ENCODE measurements around the gene ATP2A2.
"Not testable (repeated sequence)": the region's sequence is repeated elsewhere in the genome, so short reads cannot be mapped to it uniquely, and the experiment has no call there.

The ATP2A2 gene

DNA sequence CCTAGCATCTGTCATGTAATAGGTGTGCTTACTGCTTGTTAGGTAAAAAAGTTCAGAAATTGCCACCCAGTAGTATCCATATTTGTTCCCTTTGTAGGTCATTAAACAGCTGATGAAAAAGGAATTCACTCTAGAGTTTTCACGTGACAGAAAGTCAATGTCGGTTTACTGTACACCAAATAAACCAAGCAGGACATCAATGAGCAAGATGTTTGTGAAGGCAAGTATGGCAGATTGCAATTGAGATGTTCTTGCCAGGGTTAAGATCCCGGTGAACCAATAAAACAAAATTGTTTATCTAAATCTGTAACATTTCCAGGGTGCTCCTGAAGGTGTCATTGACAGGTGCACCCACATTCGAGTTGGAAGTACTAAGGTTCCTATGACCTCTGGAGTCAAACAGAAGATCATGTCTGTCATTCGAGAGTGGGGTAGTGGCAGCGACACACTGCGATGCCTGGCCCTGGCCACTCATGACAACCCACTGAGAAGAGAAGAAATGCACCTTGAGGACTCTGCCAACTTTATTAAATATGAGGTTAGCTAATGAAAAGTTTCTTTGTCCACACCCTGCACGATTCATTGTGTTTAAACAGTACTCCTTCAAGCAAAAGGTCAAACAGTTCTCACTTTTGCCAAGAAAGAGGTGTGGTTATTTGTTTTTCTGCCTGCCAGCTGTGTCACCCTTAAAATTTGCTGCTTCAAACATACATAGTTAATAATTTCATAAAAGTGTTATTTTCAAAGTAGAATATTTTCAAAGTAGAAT lies 58.3 kb downstream of the ATP2A2 start:
- no peak for TF ChIP-seq Cebpa-rat (IDR thresholded peaks at IDR 0.05)
- Histone ChIP-seq H3K36me3 (peaks cover 100% of the 10 kb centered on the region in 11 experiments), H3K4me2 (no peak overlapping the region), H3K9ac (no peak overlapping the region), H3K9me3 (replicated peaks in 1 of 11) (no peaks in the 10 kb centered on the region), H3K27ac (no peak overlapping the region), H3K4me1 (peaks cover 6 to 24% (median 12%) of the 10 kb centered on the region in 10 experiments), H3K27me3 (no peaks in the 10 kb centered on the region), H3K4me3 (no peak overlapping the region), H4K20me1 (peaks cover 23 to 99% (median 56%) of the 10 kb centered on the region in 11 experiments; a peak in 19 of 22 replicates)

DNA sequence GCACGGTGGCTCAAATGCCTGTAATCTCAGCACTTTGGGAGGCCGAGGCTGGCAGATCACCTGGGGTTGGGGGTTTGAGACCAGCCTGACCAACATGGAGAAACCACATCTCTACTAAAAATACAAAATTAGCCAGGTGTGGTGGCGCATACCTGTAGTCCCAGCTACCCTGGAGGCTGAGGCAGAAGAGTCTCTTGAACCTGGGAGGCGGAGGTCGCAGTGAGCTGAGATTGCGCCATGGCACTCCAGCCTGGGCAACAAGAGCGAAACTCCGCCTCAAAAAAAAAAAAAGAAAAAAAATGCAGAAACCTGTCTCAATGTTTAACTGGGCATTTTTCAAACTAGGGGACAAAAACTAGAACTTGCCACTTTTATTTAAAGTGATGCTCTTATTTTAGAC lies 59.2 kb downstream of the ATP2A2 start:
- peaks cover 15 to 33% (median 21%) of the 10 kb centered on the region in 10 experiments for H3K4me1 ChIP-seq
- H3K4me2 ChIP-seq; H3K9me3 ChIP-seq (replicated peaks in 1 of 11); H3K27me3 ChIP-seq; H3K9ac ChIP-seq; H3K4me3 ChIP-seq; H3K27ac ChIP-seq: not testable (repeated sequence)
- peaks cover 23 to 99% (median 60%) of the 10 kb centered on the region in 11 experiments; a peak in 18 of 22 replicates for H4K20me1 ChIP-seq
- H3K36me3 ChIP-seq = peaks cover 100% of the 10 kb centered on the region in 11 experiments

DNA sequence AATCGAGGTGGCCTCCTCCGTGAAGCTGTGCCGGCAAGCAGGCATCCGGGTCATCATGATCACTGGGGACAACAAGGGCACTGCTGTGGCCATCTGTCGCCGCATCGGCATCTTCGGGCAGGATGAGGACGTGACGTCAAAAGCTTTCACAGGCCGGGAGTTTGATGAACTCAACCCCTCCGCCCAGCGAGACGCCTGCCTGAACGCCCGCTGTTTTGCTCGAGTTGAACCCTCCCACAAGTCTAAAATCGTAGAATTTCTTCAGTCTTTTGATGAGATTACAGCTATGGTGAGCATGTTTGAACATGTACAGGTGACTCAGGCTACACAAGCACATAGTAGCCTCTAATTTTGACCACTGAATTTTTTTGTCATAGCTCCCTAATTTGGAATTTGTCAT lies 59.7 kb downstream of the ATP2A2 start:
- H3K9ac ChIP-seq = no peak overlapping the region; a peak in 1 of 22 replicates
- H3K27ac ChIP-seq = no peak overlapping the region
- no peaks in the 10 kb centered on the region for H3K27me3 ChIP-seq
- H3K4me2 ChIP-seq = no peak overlapping the region
- no peak overlapping the region for H3K4me3 ChIP-seq
- peaks cover 19 to 37% (median 26%) of the 10 kb centered on the region in 10 experiments for H3K4me1 ChIP-seq
- peaks cover 23 to 99% (median 58%) of the 10 kb centered on the region in 11 experiments; a peak in 18 of 22 replicates for H4K20me1 ChIP-seq
- no peaks in the 10 kb centered on the region for H3K9me3 ChIP-seq (replicated peaks in 1 of 11)
- H3K36me3 ChIP-seq = peaks cover 98 to 100% (median 100%) of the 10 kb centered on the region in 11 experiments
- no peak for TF ChIP-seq Cebpa-rat (IDR thresholded peaks at IDR 0.05)

DNA sequence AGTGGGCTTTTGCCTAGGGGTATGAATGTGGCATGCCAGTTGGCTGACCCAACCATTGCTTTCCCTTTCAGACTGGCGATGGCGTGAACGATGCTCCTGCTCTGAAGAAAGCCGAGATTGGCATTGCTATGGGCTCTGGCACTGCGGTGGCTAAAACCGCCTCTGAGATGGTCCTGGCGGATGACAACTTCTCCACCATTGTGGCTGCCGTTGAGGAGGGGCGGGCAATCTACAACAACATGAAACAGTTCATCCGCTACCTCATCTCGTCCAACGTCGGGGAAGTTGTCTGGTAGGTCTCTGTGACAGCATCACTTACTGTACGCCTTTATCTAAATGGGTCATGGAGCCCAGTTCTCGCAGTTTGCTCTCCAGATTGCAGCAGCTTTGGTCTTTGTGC lies 61.1 kb downstream of the ATP2A2 start:
- H3K27ac ChIP-seq = 0 out of 22 replicates have a peak overlapping the region, but pooled peaks of 1 of the 11 experiments have one; percentile 1
- peaks cover 16 to 90% (median 45%) of the 10 kb centered on the region in 11 experiments; a peak in 18 of 22 replicates for H4K20me1 ChIP-seq
- H3K9ac ChIP-seq = no peak overlapping the region
- TF ChIP-seq Cebpa-rat (IDR thresholded peaks at IDR 0.05) = no peak
- H3K36me3 ChIP-seq = peaks cover 95 to 100% (median 99%) of the 10 kb centered on the region in 11 experiments
- no peak overlapping the region for H3K4me2 ChIP-seq
- no peaks in the 10 kb centered on the region for H3K27me3 ChIP-seq
- H3K9me3 ChIP-seq (replicated peaks in 1 of 11) = no peaks in the 10 kb centered on the region
- H3K4me1 ChIP-seq = peaks cover 30 to 51% (median 38%) of the 10 kb centered on the region in 10 experiments
- H3K4me3 ChIP-seq = no peak overlapping the region

DNA sequence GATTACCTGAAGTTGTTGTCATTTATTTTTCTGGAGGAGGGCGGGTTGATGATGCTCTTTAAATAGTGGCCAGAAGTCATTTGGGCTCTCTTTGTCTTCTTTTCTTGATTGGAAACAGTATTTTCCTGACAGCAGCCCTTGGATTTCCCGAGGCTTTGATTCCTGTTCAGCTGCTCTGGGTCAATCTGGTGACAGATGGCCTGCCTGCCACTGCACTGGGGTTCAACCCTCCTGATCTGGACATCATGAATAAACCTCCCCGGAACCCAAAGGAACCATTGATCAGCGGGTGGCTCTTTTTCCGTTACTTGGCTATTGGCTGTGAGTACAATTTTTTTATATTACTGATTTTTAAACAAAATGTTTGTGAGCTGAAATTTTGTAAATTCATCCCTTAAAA lies 62.1 kb downstream of the ATP2A2 start:
- Histone ChIP-seq H3K9ac (no peak overlapping the region; a peak in 1 of 22 replicates), H3K9me3 (replicated peaks in 1 of 11) (no peaks in the 10 kb centered on the region), H3K4me3 (no peak overlapping the region), H3K4me1 (peaks cover 40 to 61% (median 48%) of the 10 kb centered on the region in 10 experiments), H3K4me2 (peak overlapping the region in 2 of 11 experiments; percentile 74 to 79; a peak in 4 of 22 replicates), H3K36me3 (peaks cover 94 to 100% (median 98%) of the 10 kb centered on the region in 11 experiments), H4K20me1 (peaks cover 10 to 90% (median 36%) of the 10 kb centered on the region in 11 experiments; a peak in 16 of 22 replicates), H3K27ac (peak overlapping the region in 3 of 11 experiments; percentile 0 to 19 (median 9); a peak in 2 of 22 replicates), H3K27me3 (no peaks in the 10 kb centered on the region)
- TF ChIP-seq Cebpa-rat (IDR thresholded peaks at IDR 0.05) = no peak

DNA sequence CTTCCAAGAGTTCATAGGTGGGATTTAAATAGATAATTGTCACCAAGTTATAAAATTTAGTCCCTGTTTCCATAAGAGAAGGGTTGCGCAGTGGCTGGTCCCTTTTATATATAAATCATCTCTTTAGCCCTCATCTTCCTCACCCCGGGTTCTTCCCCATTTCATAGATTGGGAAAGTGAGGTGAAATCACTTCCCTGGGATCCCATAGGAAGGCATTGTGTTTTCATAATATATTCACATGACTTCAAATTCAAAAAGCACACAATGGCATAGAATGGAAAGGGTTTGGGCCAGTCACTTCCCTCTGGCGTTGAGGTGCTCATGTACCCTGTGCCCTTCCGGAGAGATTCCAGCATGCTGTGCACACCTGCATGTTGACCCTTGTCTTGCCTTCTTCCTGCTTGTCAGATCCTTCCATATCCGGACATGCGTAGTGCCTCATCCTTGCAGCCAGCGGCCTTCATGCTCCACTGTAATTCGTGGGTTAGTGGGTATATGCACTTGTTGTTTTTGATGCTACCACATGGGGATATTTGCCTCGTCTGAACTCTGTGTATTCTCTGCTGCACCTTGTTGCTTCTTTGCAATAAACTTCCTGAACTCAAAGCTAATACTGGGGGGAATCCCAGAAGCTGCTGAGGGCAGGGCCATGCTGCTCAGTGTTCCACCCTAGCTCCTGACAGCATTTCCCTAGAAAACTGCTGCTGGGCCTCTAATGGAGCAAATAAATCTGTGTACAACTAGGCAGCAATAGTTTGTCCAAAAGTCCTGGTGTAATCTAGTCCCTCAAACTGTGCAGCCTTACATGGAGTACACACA lies 62.9 kb downstream of the ATP2A2 start:
- Histone ChIP-seq H3K4me3 (no peak overlapping the region), H3K4me1 (peaks cover 48 to 69% (median 56%) of the 10 kb centered on the region in 10 experiments), H4K20me1 (peaks cover 10 to 90% (median 35%) of the 10 kb centered on the region in 11 experiments; a peak in 19 of 22 replicates), H3K27ac (peak overlapping the region in 4 of 11 experiments; percentile 6 to 80 (median 68); a peak in 5 of 22 replicates), H3K36me3 (peaks cover 86 to 100% (median 98%) of the 10 kb centered on the region in 11 experiments), H3K27me3 (no peaks in the 10 kb centered on the region), H3K9me3 (replicated peaks in 1 of 11) (no peaks in the 10 kb centered on the region), H3K9ac (no peak overlapping the region), H3K4me2 (peak overlapping the region in 10 of 11 experiments; percentile 73 to 89 (median 80); a peak in 18 of 22 replicates)
- no peak for TF ChIP-seq Cebpa-rat (IDR thresholded peaks at IDR 0.05)

DNA sequence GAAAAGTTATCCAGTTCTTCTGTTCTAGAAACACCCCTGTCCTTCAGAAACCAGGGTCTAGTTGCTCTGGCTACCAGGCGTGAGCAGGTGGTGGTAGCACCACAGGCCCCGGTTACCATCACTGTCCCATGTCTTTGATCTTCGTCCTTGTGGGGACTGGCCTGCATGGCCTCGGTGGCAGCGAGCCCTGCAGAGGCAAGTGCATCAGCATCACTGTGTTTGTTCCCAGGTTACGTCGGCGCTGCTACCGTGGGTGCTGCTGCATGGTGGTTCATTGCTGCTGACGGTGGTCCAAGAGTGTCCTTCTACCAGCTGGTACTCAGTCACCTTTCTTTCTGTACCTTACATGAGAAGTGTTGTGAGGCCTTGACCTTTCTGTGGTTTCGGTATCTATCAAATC lies 63.6 kb downstream of the ATP2A2 start:
- peak overlapping the region; percentile 73 to 89 (median 79) for H3K4me2 ChIP-seq
- no peaks in the 10 kb centered on the region for H3K9me3 ChIP-seq (replicated peaks in 1 of 11)
- no peaks in the 10 kb centered on the region for H3K27me3 ChIP-seq
- H3K4me1 ChIP-seq = peaks cover 55 to 76% (median 63%) of the 10 kb centered on the region in 10 experiments
- peak overlapping the region in 3 of 11 experiments; percentile 27 to 59 (median 43); a peak in 4 of 22 replicates for H3K9ac ChIP-seq
- peaks cover 78 to 98% (median 94%) of the 10 kb centered on the region in 11 experiments for H3K36me3 ChIP-seq
- peak overlapping the region in 10 of 11 experiments; percentile 61 to 80 (median 66); a peak in 17 of 22 replicates for H3K27ac ChIP-seq
- H3K4me3 ChIP-seq = peak overlapping the region in 4 of 10 experiments; percentile 2 to 32 (median 12); a peak in 4 of 20 replicates
- H4K20me1 ChIP-seq = peaks cover 15 to 90% (median 42%) of the 10 kb centered on the region in 11 experiments; a peak in 20 of 22 replicates
- TF ChIP-seq Cebpa-rat (IDR thresholded peaks at IDR 0.05) = no peak

DNA sequence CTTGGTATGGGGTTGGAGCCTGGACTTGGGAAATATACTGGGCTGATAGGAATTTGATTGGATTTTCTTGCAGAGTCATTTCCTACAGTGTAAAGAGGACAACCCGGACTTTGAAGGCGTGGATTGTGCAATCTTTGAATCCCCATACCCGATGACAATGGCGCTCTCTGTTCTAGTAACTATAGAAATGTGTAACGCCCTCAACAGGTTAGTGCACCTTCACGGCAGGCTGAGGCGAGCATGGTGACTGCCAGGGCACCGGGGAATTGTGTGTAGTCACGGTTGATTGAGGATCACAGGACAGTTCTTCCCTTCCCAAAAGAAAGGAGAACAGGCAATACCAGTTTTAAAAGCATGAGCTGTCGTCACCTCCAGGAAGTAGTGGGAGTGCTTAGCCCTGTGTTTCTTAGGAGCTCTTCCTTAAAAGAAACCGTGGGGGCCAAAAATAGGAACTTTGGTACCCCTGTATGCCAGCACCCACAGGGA lies 64.2 kb downstream of the ATP2A2 start:
- H4K20me1 ChIP-seq = peaks cover 15 to 91% (median 43%) of the 10 kb centered on the region in 11 experiments; a peak in 20 of 22 replicates
- no peaks in the 10 kb centered on the region for H3K27me3 ChIP-seq
- peak in 10 of 11 experiments; percentile 29 to 80 (median 68); a peak in 16 of 22 replicates for TF ChIP-seq Cebpa-rat (IDR thresholded peaks at IDR 0.05)
- peak overlapping the region; percentile 73 to 89 (median 79) for H3K4me2 ChIP-seq
- peak overlapping the region in 7 of 10 experiments; percentile 2 to 32 (median 11); a peak in 6 of 20 replicates for H3K4me3 ChIP-seq
- H3K4me1 ChIP-seq = peaks cover 61 to 82% (median 69%) of the 10 kb centered on the region in 10 experiments
- peak overlapping the region; percentile 11 to 59 (median 30); a peak in 12 of 22 replicates for H3K9ac ChIP-seq
- no peaks in the 10 kb centered on the region for H3K9me3 ChIP-seq (replicated peaks in 1 of 11)
- H3K27ac ChIP-seq = peak overlapping the region; percentile 55 to 80 (median 66); a peak in 21 of 22 replicates
- peaks cover 73 to 98% (median 88%) of the 10 kb centered on the region in 11 experiments for H3K36me3 ChIP-seq

All from BLaER1 treated with 17β-estradiol and CSF1 and Interleukin-3, amounts not matched to agents 10 nM and 100 nM (cell line).